ENCODE data around the gene TBCEL.

DNA sequence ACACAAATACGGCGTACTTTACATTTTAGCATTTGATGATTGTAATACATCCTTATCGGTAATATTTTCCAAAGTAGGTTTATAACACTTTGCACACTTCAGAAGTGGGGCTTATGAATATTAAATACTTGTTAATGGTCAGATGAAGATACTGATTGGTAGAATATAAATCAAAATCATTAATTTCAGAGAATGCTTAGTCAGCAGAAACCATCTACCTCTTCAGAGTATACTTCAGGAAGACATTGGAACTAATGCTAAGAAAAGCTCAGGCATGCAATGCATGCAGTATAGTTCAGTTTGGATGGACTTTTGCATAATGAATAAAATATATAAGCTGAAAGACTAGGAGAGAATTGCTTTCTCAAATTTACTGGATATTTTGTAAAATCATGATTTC is 57.4 kb downstream of the TBCEL start:
- TF ChIP-seq, protein P1, sequence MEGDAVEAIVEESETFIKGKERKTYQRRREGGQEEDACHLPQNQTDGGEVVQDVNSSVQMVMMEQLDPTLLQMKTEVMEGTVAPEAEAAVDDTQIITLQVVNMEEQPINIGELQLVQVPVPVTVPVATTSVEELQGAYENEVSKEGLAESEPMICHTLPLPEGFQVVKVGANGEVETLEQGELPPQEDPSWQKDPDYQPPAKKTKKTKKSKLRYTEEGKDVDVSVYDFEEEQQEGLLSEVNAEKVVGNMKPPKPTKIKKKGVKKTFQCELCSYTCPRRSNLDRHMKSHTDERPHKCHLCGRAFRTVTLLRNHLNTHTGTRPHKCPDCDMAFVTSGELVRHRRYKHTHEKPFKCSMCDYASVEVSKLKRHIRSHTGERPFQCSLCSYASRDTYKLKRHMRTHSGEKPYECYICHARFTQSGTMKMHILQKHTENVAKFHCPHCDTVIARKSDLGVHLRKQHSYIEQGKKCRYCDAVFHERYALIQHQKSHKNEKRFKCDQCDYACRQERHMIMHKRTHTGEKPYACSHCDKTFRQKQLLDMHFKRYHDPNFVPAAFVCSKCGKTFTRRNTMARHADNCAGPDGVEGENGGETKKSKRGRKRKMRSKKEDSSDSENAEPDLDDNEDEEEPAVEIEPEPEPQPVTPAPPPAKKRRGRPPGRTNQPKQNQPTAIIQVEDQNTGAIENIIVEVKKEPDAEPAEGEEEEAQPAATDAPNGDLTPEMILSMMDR (IDR thresholded peaks at IDR 0.05), result no peak
- TF ChIP-seq POLR2A (IDR thresholded peaks at IDR 0.05) (no peak), EP300 (IDR thresholded peaks at IDR 0.05) (no peak)
